Right renal cortex interstitium (tissue), 3 donors: ENCODE data around the gene PLCH1. TPM values are rescaled to one million over a fixed set of nuclear protein-coding genes. Genes with fewer than 3 reads are reported as not detected.

ENCODE experiments used
- DNase-seq, 3 donors: peaks; one replicate each; pipeline ENCODE4 v3.0.0-alpha.2; 2013; ENCODE audit warnings: low read depth in 3 of 3, low spot score in 2 of 3
- polyA plus RNA-seq, 3 donors: library from polyadenylated mRNA; unstranded; fragments of 120-200 nt; gene quantifications; one replicate each; pipeline ENCODE4 v1.2.1, GENCODE V29; 2013; ENCODE audit not compliant: insufficient read length in 3 of 3

The PLCH1 gene
- 10 to 100 TPM; 10.1 to 11.4 (median 10.7) TPM for polyA plus RNA-seq

- no peak for DNase-seq
Observed at GRCh38 chr3:155744626-155745324, at the start of gene PLCH1. Gene PLCH1, minus strand, starts transcription at chr3:155745071. Its CDS starts 40,847 bp downstream, at chr3:155704224.

DNA sequence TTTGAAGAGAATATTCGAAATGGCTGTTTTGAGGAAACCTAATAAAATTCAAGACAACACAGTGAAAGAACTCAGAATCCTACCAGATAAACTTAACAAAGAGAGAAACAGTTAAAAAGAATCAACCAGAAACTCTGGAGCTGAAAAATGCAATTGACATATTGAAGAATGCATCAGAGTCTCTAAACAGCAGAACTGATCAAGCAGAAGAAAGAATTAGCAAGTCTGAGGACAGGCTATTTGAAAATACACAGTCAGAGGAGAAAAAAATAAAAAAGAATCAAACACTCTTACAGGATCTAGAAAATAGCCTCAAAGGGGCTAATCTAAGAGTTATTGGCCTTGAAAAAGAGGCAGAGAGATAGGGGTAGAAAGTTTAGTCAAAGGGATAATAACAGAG is 47.7 kb upstream of the PLCH1 start:
- no peak for DNase-seq

DNA sequence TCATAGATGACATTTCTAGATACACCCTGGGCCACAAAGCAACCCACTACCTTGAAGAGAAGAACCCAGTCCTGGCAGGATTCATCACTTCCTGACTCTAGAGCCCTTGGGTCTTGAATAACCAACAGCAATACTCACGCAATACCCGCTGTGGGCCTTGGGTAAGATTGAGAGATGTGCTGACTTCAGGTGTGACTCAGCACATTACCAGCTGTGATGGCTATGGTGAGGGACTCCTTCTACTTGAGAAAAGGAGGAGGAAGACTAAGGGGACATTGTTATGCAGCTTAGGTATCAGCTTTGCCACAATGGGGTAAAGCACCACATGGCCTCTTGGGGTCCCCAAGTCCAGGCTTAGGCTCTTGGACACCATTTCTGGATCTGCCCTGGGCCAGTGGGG is 46.3 kb upstream of the PLCH1 start:
- DNase-seq, result no peak

GRCh38 chr3:155790272-155790925 is 45.5 kb upstream of the PLCH1 start:
- DNase-seq, result no peak

- DNase-seq, result no peak
Observed at GRCh38 chr3:155785662-155786295, 40.9 kb upstream of the PLCH1 start.

- DNase-seq, result no peak
Observed at GRCh38 chr3:155782390-155782953, 37.6 kb upstream of the PLCH1 start.

DNA sequence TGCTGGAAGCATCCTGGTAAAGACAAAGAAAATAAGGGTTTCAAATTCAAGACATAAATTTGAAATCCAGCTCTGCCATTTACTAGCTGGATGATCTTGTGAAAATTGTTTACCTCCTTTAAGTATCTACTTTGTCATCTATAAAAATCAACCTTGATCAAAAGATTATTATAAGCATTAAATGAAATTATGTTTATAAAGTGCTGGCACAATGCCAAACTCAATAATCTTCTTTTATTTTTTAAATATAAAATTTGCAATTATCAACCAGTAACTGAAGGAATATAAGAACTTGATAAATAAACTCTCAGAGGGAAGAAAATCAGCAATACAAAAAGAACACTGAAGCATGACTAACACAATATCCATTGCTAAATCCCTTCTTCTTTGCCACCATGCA is 35.4 kb upstream of the PLCH1 start:
- no peak for DNase-seq

- DNase-seq, result no peak
Observed at GRCh38 chr3:155778462-155778861, 33.6 kb upstream of the PLCH1 start.

DNA sequence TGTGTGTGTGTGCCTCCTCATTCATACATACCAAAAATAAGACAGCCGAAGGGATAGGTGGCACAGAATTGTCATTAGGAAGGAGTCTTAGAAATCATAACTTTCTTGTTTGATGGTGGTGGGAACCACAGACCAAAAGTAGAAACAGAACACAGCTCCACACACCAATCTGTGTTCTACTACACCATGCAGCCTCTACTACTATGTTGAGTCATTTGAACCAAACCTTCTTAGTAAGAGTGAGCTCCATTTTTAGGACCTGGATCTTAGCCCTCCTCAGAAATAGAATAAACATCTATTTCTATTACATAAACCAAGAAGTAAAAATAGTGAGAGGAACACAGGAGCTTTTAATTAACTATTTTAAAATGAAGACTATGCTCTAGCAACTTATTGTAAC is 27.9 kb upstream of the PLCH1 start:
- no peak for DNase-seq

DNA sequence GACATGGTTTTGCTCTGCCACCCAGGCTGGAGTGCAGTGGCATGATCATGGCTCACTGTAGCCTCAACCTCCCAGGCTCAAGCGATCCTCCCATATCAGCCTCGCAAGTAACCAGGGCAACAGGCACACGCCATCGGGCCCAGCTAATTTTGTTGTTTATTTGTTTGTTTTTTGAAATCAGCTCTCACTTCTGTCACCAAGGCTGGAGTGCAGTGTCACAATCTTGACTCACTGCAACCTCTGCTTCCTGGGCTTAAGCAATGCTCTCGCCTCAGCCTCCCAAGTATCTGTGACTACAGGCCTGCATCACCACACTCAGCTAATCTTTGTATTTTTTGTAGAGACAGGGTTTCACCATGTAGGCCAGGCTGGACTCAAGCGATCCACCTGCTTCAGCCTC is 26.3 kb upstream of the PLCH1 start:
- no peak for DNase-seq

GRCh38 chr3:155766206-155766605 is 21.3 kb upstream of the PLCH1 start:
- no peak for DNase-seq

GRCh38 chr3:155763870-155764463 is 19.1 kb upstream of the PLCH1 start:
- DNase-seq, result no peak

DNA sequence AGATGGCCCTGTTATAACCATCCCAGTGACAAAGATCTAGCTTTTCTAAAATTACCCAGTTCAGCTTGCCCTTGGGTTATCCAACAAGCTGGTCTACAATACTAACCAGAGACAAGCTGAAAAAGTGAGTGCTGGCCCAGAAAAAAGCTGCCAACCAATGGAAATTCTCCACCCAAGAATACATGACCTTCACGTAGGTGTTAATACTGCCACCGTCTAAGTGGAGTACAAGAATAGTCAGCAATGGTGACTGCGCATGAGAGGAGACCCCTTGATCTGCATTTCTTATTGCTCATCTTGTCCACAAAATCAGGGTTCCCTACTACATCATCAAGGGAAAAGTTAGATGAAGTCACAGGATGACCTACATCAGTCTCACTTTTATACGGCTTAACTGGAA is 15.8 kb upstream of the PLCH1 start:
- no peak for DNase-seq

GRCh38 chr3:155757577-155757976 is 12.7 kb upstream of the PLCH1 start:
- no peak for DNase-seq

GRCh38 chr3:155753038-155753639 is 8.3 kb upstream of the PLCH1 start:
- DNase-seq, result no peak

GRCh38 chr3:155748611-155749365 is 3.9 kb upstream of the PLCH1 start:
- DNase-seq, result no peak

GRCh38 chr3:155747946-155748290 is 3.0 kb upstream of the PLCH1 start:
- DNase-seq, result no peak

DNA sequence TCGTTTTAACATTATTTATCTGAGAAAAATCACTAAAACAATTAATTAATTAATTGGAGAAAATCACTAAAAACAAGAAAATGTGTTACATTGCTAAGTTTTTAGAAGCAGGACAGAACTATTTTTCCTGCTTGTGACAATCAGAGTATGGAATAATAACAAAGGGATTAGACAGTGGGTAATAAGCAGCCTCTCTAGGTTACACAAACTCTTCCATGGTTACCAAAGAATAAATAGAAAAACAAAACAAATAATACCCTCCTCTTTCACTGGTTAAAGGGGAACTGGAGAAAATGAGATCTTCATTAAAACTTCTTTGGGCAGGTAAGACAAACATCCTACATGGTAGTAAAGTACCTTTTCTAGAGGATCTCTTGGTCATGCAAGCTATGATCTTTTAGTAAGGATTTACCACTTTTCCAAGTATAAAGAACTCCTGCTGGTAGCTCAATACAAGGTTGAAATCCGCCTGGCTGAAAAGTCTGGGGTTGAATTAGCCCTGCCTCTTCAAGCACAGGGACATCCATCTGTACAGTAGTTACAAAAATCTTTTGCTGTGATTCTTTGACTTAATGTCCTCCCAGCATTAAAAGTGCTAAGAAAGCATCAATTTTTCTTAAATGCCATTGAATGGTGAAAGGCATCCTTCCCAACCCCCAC is 2.5 kb upstream of the PLCH1 start:
- no peak for DNase-seq

DNA sequence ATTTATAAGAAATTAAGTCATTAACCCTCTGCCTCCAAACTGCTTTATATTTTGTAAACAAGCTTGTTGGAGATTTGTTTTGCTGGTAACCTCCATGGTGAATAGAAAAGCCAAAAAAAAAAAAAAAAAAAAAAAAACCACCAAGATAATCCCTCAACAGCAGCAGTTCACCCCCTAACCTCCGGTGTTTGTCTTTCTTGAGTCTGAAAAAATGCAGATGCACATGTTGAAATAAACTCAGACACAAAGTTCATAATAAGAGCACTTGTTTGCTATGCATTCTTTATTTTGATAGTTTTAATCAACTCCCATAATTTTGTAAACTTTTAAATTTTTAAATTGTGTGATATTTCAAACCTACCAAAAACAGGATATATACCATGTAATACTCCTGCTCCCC is 1.8 kb upstream of the PLCH1 start:
- no peak for DNase-seq
